ENCODE results near the gene IRAK1.

GRCh38 chrX:153964105-153964504 lies 55.6 kb downstream of the IRAK1 start:
- TF ChIP-seq CTCF (IDR thresholded peaks at IDR 0.05) (no peak), POLR2A (IDR thresholded peaks at IDR 0.05) (no peak)

Data from body of pancreas (tissue), 4 donors.